Endodermal cell (in vitro differentiated cells): ENCODE data around the gene HCFC1. TPM values are rescaled to one million over a fixed set of nuclear protein-coding genes. Genes with fewer than 3 reads are reported as not detected.

Experiments
- DNase-seq: peaks from one replicate; pipeline ENCODE4 v3.0.0-alpha.2; 2017
- H3K27ac ChIP-seq: 2 replicates; pipeline ENCODE4 v1.5.1; 2013; ENCODE audit warnings: mild to moderate bottlenecking, low read depth, low read length, moderate library complexity
- H3K27me3 ChIP-seq: 2 replicates; pipeline ENCODE4 v1.6.1; 2013; ENCODE audit warnings: mild to moderate bottlenecking, low read length, moderate library complexity; ENCODE audit not compliant: insufficient read depth, control insufficient read depth, poor library complexity, severe bottlenecking
- H3K36me3 ChIP-seq: 2 replicates; pipeline ENCODE4 v1.7.0; 2013; ENCODE audit warnings: mild to moderate bottlenecking, low read length, moderate library complexity; ENCODE audit not compliant: control insufficient read depth, insufficient read depth
- H3K4me1 ChIP-seq: one replicate; pipeline ENCODE4 v1.7.0; 2013; ENCODE audit warnings: low read length; ENCODE audit not compliant: control insufficient read depth, insufficient read depth
- H3K4me3 ChIP-seq: 2 replicates; pipeline ENCODE4 v1.5.1; 2013; ENCODE audit warnings: mild to moderate bottlenecking, low read length, moderate library complexity
- H3K9ac ChIP-seq: 2 replicates; pipeline ENCODE4 v1.6.1; 2013; ENCODE audit warnings: mild to moderate bottlenecking, low read length, moderate library complexity; ENCODE audit not compliant: poor library complexity, severe bottlenecking; ENCODE audit errors: extremely low read depth
- H3K9me3 ChIP-seq: 2 replicates; pipeline ENCODE4 v1.6.1; 2013; ENCODE audit warnings: mild to moderate bottlenecking, low read length, moderate library complexity; ENCODE audit not compliant: control insufficient read depth
- H3K27ac Mint-ChIP-seq: 2 replicates; pipeline ENCODE4 v1.8.0; 2020; ENCODE audit warnings: mixed read lengths
- H3K27me3 Mint-ChIP-seq: 2 replicates; pipeline ENCODE4 v1.8.0; 2021; ENCODE audit warnings: mild to moderate bottlenecking, mixed read lengths; ENCODE audit not compliant: insufficient read depth
- H3K36me3 Mint-ChIP-seq: 2 replicates; pipeline ENCODE4 v1.8.0; 2020; ENCODE audit warnings: low read depth, mixed read lengths
- H3K4me1 Mint-ChIP-seq: 2 replicates; pipeline ENCODE4 v1.8.0; 2020; ENCODE audit warnings: mixed read lengths
- H3K4me3 Mint-ChIP-seq: 2 replicates; pipeline ENCODE4 v1.8.0; 2020; ENCODE audit warnings: mild to moderate bottlenecking, moderate library complexity, mixed read lengths
- H3K9me3 Mint-ChIP-seq: 2 replicates; pipeline ENCODE4 v1.8.0; 2020; ENCODE audit warnings: mild to moderate bottlenecking, mixed read lengths
- WGBS, 2 experiments: methylation state at CpG; one replicate each; pipeline versions ENCODE4 v1.1.5 to v1.1.7; 2013; ENCODE audit warnings: missing lambda C conversion rate in 2 of 2, mixed read lengths in 1 of 2; ENCODE audit not compliant: insufficient coverage in 1 of 2, insufficient read length in 1 of 2; 5-methylcytosine and 5-hydroxymethylcytosine counted together
- total RNA-seq, 2 donors: library from RNA; stranded (reverse); fragmentation: NEBNext Ultra II Directional in 1 of 2; extraction: Animal tissue kit (Norgen Biotek cat#: 25700) in 1 of 2; gene quantifications; 2 replicates in 1 of 2; 3 replicates in 1 of 2; pipeline ENCODE4 v1.2.1, GENCODE V29; 2021
- TF ChIP-seq, protein P1 (sequence below): fragments of 200-600 bp; sonication (generic); conservative IDR thresholded peaks from 2 replicates; pipeline ENCODE4 v1.5.0; 2021; ENCODE audit warnings: antibody characterized with exemption, mild to moderate bottlenecking

Gene HCFC1
- total RNA-seq, 2 donors from 2014 or later, result 93.4 to 112 TPM

- Mint-ChIP-seq H3K4me1 (no peaks in the 10 kb centered on the region), H3K27me3 (no peaks in the 10 kb centered on the region), H3K27ac (no peak overlapping the region), H3K4me3 (no peak overlapping the region), H3K36me3 (no peaks in the 10 kb centered on the region), H3K9me3 (peaks cover 66% of the 10 kb centered on the region)
- Histone ChIP-seq H3K36me3 (no peaks in the 10 kb centered on the region), H3K27me3 (no peaks in the 10 kb centered on the region), H3K9me3 (no peaks in the 10 kb centered on the region), H3K4me1 (no peaks in the 10 kb centered on the region), H3K27ac (no peak overlapping the region), H3K4me3 (no peak overlapping the region), H3K9ac (no peak overlapping the region)
- no peak for DNase-seq
- 94 to 95% methylated on average over 7 to 11 of the region's 12 CpGs for WGBS, 2 experiments
- TF ChIP-seq, protein P1, sequence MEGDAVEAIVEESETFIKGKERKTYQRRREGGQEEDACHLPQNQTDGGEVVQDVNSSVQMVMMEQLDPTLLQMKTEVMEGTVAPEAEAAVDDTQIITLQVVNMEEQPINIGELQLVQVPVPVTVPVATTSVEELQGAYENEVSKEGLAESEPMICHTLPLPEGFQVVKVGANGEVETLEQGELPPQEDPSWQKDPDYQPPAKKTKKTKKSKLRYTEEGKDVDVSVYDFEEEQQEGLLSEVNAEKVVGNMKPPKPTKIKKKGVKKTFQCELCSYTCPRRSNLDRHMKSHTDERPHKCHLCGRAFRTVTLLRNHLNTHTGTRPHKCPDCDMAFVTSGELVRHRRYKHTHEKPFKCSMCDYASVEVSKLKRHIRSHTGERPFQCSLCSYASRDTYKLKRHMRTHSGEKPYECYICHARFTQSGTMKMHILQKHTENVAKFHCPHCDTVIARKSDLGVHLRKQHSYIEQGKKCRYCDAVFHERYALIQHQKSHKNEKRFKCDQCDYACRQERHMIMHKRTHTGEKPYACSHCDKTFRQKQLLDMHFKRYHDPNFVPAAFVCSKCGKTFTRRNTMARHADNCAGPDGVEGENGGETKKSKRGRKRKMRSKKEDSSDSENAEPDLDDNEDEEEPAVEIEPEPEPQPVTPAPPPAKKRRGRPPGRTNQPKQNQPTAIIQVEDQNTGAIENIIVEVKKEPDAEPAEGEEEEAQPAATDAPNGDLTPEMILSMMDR, result no peak
These were observed 16.9 kb upstream of the HCFC1 start for GRCh38 chrX:153988493-153988892.

GRCh38 chrX:153984351-153985178, 12.9 kb upstream of the HCFC1 start:
- no peaks in the 10 kb centered on the region for H3K4me1 ChIP-seq
- DNase-seq, result no peak
- H3K36me3 ChIP-seq, result no peaks in the 10 kb centered on the region
- no peak overlapping the region for H3K4me3 ChIP-seq
- H3K4me3 Mint-ChIP-seq, result no peak overlapping the region
- H3K9me3 ChIP-seq, result no peaks in the 10 kb centered on the region
- H3K9ac ChIP-seq, result no peak overlapping the region
- no peaks in the 10 kb centered on the region for H3K4me1 Mint-ChIP-seq
- TF ChIP-seq, protein P1, result no peak
- H3K27ac Mint-ChIP-seq, result no peak overlapping the region
- H3K27ac ChIP-seq, result no peak overlapping the region
- peaks cover 67% of the 10 kb centered on the region for H3K9me3 Mint-ChIP-seq
- peaks cover 12% of the 10 kb centered on the region for H3K36me3 Mint-ChIP-seq
- no peaks in the 10 kb centered on the region for H3K27me3 ChIP-seq
- WGBS, 2 experiments, result 80 to 90% methylated on average over 1 to 20 of the region's 20 CpGs
- H3K27me3 Mint-ChIP-seq, result no peaks in the 10 kb centered on the region

DNA sequence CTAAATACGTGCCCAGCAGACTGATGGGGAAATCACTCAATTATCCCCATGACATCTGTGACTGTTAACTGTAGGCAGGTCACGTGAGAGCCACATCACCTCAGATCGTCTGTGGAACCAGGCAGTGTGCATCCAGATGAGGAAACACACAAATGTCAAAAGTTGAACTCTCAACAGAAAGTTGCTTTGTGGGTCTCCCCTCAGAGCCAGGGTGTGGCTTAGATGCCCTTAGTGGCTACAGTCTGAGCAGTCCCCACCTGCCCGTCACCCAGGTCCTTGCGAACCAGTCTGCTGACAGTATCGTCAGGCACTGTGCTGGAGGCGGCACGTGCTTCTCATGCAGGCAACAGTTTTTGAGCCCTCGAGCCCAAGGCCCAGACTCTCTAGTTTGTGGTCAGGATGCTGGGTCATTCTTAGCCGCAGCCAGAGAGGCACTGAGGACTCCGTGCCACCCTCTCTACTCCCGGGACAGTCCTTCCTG, 11.7 kb upstream of the HCFC1 start:
- Histone ChIP-seq H3K9ac (no peak overlapping the region), H3K4me1 (no peaks in the 10 kb centered on the region), H3K27ac (no peak overlapping the region), H3K27me3 (no peaks in the 10 kb centered on the region), H3K36me3 (no peaks in the 10 kb centered on the region), H3K4me3 (no peak overlapping the region), H3K9me3 (no peaks in the 10 kb centered on the region)
- Mint-ChIP-seq H3K4me1 (no peaks in the 10 kb centered on the region), H3K9me3 (peaks cover 63% of the 10 kb centered on the region), H3K27me3 (no peaks in the 10 kb centered on the region), H3K36me3 (peaks cover 12% of the 10 kb centered on the region), H3K27ac (no peak overlapping the region), H3K4me3 (no peak overlapping the region)
- TF ChIP-seq, protein P1, result no peak
- WGBS, 2 experiments, result 93 to 94% methylated on average over 6 to 12 of the region's 12 CpGs
- no peak for DNase-seq
